Measurements from ENCODE around the gene WBP1. TPM values are rescaled to one million over a fixed set of nuclear protein-coding genes. Genes with fewer than 3 reads are reported as not detected.
A peak's percentile ranks its signal among the peaks of the same experiment; 100 is the strongest.

The WBP1 gene
- 24.4 and 27.6 TPM in 2 replicates for total RNA-seq (ENCODE audit: low replicate concordance)

DNA sequence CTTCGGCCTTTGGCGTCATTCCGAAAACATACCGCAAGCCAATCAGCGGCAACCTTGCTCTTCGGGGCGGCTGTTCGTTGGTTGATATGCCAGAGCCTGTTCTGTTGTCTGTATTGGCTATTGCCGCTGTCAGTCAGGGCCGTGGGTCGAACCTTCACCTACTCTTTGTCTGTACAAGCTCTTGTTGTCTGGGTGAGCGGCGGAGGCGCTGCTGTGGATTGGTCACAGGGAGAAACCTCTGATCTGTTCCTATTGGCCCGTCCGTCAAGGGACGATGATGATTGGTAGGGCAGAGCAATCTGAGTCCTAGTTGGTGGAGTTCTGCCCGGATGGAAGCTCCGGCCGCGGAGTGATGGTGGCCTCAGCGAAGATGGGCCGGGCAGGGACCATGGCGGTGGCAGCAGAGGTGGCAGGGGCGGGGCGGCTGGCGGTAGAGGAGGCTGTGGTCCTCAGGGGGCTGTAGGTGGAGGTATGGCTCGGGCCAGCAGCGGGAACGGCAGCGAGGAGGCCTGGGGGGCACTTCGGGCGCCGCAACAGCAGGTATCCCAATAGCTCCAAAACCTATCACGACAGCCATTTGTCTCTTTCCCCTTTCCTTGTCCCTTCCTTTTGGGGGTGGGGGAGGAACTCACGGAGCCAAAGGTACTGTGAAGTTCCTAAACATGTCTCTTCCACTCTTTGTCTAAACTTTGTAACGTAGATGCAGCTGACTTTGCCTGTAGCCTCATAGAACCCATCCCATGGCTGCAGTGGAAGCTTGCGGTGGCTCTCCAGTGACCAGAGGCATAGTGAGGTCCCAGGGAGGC lies at the start of gene WBP1:
Gene WBP1, plus strand, starts transcription at position 307 of the 806 bp plus-strand sequence. Its CDS starts 165 bp downstream, at position 472.
- TF ChIP-seq, protein P1, sequence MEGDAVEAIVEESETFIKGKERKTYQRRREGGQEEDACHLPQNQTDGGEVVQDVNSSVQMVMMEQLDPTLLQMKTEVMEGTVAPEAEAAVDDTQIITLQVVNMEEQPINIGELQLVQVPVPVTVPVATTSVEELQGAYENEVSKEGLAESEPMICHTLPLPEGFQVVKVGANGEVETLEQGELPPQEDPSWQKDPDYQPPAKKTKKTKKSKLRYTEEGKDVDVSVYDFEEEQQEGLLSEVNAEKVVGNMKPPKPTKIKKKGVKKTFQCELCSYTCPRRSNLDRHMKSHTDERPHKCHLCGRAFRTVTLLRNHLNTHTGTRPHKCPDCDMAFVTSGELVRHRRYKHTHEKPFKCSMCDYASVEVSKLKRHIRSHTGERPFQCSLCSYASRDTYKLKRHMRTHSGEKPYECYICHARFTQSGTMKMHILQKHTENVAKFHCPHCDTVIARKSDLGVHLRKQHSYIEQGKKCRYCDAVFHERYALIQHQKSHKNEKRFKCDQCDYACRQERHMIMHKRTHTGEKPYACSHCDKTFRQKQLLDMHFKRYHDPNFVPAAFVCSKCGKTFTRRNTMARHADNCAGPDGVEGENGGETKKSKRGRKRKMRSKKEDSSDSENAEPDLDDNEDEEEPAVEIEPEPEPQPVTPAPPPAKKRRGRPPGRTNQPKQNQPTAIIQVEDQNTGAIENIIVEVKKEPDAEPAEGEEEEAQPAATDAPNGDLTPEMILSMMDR (IDR thresholded peaks at IDR 0.05; ENCODE audit: insufficient read depth, low read length), result no peak
- H3K4me3 ChIP-seq (ENCODE audit: low read depth, low read length), result peak within 1 kb of the TSS; percentile 74
- DNase-seq (ENCODE audit: low read depth), result peak; percentile 100

DNA sequence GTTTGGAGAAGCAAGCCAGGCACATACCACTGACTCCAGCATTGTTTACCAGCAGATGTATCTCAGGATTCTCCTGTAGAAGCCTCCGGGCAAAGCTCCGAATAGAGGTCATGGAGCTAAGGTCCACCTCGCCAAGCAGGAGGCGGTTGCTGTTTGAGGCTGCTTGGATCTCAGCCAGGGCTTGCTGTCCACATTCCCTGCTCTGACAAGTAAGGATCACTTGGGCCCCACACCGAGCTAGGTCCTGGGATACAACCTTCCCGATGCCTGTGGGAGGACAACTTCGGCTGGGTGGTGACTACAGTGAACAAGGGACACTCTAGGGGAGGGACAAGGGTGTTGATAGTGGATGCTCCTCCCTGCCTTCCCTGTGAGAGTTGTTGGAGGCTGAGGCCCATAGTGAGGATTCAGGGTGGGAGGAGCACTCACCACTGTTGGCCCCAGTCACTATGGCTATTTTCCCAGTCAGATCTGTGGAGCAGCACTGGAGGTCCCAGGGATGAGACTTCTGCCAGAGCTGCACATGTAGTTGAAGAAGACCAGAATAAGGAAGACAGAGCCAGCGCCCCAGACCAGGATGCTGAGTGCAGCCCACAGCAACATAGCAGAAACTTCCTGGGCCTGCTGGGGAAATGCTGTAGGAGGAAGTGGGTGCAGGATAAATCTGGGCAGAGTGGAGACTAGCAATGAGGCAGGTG lies 45.1 kb upstream of the WBP1 start:
- DNase-seq (ENCODE audit: low read depth), result no peak
- TF ChIP-seq, protein P1 (IDR thresholded peaks at IDR 0.05; ENCODE audit: insufficient read depth, low read length), result no peak
- no peak overlapping the region for H3K4me3 ChIP-seq (ENCODE audit: low read depth, low read length)

DNA sequence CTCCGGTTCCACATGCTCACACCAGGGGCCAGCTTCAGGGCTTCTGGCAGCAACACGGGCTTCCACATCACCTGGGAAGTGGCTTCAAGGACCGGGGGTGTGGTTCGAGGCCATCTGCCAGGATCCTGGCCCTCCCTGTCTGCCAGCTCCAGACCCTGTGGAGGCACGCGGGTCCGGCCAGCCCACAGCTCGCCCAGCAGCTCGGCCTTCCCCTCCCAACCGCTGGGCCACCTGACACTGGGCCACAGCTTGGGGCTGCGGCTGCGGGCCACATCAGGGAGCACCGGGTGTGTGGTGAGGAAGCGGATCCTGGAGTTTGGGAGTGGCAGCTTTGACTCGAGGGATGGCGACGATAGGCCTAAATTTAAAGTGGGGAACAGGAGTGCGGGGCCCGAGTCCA lies 43.8 kb upstream of the WBP1 start:
- DNase-seq (ENCODE audit: low read depth), result no peak
- peak overlapping the region; percentile 44 for H3K4me3 ChIP-seq (ENCODE audit: low read depth, low read length)
- TF ChIP-seq, protein P1 (IDR thresholded peaks at IDR 0.05; ENCODE audit: insufficient read depth, low read length), result no peak

DNA sequence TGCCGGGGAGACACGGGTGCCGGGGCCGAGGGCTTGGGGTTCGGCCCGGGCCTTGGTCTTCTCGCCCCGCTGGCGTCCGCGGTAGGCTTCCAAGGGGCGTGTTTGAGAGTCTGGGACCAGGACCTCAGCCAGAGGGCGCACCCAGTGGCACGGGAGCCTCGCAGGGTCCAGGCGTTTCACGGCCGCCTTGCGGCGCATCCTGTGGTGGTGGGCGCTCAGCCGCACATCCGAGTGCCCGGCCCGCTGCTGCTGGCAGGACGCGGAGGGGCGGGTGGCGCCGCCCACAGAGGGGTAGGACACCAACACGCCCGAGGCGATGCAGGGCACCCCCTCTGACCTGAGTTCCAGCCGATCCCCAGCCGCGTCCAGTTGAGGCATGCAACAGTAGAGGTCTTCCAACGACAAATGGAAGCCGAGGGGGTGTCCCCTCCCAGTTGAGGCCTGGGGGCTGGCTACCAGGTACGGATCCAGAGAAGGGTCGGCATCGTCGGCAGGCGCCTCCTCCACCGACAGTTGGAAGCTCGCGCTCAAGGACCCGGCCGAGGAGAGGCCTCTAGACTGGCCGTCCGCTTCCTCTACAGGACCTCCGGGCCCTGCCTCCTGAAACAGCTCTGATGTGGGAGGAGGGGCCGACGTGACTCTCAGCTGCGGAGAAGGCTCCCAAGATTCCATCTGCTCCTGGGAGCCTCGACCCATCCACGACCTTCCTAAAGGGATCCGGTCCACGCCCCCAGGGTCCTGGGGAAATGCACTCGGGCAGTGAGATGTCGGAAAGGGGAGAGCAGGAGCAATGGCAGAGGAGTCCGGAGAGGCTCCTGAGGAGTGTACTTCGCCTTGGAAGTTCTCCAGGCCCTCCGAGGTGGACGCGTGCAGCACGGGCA lies 43.1 kb upstream of the WBP1 start:
- peak overlapping the region; percentile 44 for H3K4me3 ChIP-seq (ENCODE audit: low read depth, low read length)
- TF ChIP-seq, protein P1 (IDR thresholded peaks at IDR 0.05; ENCODE audit: insufficient read depth, low read length), result peak; percentile 23
- DNase-seq (ENCODE audit: low read depth), result no peak

DNA sequence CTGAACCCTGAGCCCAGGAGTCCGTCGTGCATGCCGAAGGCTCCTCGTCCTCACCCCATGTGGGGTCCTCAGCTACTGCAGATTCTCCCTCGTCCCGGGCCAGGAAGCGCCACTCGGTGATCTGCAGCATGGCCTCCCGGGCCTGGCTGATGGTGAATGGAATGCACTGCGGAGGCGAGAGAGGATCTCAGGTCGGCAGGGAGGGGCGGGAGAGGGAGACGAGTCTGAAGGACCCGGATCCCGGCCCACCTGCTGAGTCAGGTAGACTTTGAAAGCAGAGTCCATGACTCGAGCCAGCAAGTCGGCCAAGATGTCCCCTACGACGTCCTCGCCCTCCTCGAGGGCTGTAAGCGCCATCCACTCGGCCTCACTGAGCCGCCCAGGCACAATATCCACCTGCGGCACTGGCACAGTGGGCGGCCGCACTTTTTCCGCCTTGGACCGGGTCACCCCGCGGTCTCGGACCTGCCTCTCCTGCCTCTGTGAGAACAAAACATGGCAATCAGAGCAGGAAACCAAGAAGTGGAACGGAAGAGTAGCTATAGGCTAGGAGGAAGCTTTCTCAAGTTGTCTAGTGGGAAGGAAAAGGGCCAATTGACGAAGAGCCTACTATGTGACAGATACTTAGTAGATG lies 42.4 kb upstream of the WBP1 start:
- no peak overlapping the region for H3K4me3 ChIP-seq (ENCODE audit: low read depth, low read length)
- no peak for DNase-seq (ENCODE audit: low read depth)
- TF ChIP-seq, protein P1 (IDR thresholded peaks at IDR 0.05; ENCODE audit: insufficient read depth, low read length), result no peak

DNA sequence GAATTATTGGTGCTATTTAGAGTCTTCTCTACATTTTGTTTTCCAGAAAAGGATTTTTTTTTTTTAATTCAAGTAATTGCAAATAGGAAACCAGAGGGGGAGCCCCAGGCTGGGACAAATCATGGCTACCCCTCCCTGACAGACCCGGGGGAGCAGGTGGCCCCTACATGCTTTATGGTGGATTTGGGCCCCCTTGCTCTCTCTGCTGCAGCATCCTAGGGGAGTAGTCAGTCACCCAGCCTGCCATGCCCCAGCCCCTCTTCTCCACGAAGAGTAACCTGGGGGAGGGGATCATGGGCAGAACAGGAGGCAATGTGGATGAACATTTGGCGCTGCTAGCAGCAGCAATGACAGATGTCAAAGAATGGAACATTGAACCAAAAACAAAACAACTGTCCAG lies 41.5 kb upstream of the WBP1 start:
- no peak for DNase-seq (ENCODE audit: low read depth)
- TF ChIP-seq, protein P1 (IDR thresholded peaks at IDR 0.05; ENCODE audit: insufficient read depth, low read length), result peak; percentile 2
- no peak overlapping the region for H3K4me3 ChIP-seq (ENCODE audit: low read depth, low read length)
